Right renal cortex interstitium (tissue), 3 donors: Measurements from ENCODE around the gene CLINT1. TPM values are rescaled to one million over a fixed set of nuclear protein-coding genes. Genes with fewer than 3 reads are reported as not detected.
"Not testable (repeated sequence)": the region's sequence is repeated elsewhere in the genome, so short reads cannot be mapped to it uniquely, and the experiment has no call there.

ENCODE experiments used
- DNase-seq, 3 donors: peaks; one replicate each; pipeline ENCODE4 v3.0.0-alpha.2; 2013; ENCODE audit warnings: low read depth in 3 of 3, low spot score in 2 of 3
- polyA plus RNA-seq, 3 donors: library from polyadenylated mRNA; unstranded; fragments of 120-200 nt; gene quantifications; one replicate each; pipeline ENCODE4 v1.2.1, GENCODE V29; 2013; ENCODE audit not compliant: insufficient read length in 3 of 3

Gene CLINT1
- polyA plus RNA-seq, 3 donors = 132 to 144 (median 141) TPM

DNA sequence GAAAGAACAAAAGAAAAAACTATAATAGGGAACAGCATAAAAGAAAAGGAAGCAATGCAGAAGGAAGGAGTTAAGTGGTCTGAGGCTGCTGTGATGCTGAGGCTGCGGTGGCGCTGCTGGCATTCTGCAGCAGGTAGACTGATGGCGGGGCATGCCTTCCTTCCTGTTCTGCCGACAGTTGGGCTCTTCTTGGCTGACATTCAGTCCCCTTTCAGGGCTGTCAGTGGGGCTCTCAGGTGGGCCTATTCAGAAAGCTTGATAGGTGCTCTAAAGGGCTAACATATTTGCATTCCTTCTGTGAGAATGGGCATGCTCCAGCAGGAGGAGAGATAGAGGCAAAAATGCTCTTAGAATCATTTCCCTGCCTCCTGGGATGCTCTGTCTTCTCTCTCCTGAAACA, 5.1 kb upstream of the CLINT1 start:
- no peak for DNase-seq

DNA sequence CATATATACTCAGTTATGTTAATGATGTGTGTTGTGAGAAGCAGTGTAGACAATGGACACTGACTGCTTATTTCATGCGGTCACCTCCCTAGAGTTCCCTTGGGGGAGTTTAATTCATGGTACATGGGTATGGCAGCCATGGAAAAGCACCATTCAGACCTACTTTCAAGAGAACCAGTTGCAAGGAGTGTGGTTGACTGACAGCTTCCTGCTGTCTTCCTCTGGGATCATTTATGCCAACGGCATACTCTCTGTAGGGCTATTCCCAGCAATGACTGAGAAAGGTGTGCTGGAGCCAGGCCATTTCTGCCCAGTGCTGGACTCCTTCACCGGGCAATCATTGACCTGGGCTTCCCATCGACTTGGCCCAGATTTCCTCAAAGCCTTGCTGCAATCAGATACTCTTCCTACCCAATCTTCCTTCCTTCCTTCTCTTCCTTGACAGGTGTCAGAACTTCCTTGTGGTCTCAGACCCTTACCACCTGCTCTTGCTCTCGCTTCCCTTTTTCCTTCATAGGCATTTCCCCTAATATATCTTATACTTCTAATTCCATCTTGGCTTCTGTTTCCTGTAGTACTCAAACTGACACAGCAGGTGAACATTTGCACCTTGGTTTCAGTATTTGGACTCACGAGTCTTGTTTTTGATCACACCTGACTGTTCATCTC, 3.4 kb upstream of the CLINT1 start:
- no peak for DNase-seq

DNA sequence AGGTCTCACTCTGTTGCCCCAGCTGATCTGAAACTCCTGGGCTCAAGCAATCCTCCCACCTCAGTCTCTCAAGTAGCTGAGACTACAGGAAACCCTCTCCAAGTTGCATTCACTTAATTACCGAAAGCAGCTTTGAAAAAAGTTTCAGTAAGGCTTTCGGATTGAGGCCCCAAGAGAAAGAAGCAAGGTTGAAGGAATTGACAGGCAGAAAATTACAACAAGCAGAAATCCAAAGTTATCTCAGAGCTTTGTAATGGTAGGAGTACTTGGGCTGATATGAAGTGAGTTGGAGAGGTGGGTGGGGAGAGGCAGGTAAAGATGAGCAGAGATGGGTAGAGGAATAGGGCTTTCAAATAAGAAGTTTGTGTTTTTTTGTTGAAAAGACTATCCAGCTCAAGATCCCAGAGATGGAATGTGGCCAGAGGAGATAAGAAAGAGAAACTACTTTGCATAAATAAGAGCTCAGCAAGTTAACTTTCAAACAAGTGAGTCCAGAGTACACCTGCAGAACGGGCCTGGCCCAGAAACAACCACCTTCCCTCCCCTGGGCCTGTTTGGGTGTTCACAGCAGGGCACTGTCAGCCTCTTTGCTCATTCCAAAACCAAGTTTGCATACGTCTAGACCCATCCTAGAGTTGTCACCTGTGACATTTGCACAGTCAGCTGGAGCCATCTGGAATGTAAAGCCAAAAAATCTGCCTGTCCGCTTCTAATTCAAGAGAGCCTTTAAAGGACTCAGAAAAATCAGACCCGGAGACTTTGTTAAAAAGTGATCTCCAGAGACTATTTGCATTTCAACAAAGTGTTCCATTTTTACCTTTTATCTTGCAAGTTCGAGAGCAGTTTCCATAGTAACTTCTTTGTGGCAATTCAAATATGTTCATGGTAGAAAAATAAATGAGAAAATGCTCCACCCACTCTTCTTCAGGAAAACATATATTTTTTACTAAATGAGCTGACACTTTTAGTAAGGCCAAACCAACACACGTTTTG, 2.2 kb upstream of the CLINT1 start:
- no peak for DNase-seq

DNA sequence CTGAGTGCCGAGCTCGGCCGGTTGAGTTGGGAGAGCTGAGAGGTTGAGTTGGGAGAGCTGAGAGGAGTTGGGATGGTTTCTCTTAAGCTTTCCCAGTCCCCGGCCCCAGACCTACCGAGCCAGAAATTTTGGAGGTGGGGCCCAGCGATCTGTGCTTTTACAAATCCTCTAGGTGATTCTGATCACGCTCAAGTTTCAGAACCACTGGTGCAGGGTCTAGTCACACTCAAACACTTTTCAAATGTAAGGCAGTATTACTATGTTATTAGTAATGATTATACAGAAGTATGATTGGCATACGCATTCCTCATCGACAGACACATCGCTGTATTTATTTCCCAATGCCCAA, 256 bp upstream of the CLINT1 start:
- DNase-seq = no peak

DNA sequence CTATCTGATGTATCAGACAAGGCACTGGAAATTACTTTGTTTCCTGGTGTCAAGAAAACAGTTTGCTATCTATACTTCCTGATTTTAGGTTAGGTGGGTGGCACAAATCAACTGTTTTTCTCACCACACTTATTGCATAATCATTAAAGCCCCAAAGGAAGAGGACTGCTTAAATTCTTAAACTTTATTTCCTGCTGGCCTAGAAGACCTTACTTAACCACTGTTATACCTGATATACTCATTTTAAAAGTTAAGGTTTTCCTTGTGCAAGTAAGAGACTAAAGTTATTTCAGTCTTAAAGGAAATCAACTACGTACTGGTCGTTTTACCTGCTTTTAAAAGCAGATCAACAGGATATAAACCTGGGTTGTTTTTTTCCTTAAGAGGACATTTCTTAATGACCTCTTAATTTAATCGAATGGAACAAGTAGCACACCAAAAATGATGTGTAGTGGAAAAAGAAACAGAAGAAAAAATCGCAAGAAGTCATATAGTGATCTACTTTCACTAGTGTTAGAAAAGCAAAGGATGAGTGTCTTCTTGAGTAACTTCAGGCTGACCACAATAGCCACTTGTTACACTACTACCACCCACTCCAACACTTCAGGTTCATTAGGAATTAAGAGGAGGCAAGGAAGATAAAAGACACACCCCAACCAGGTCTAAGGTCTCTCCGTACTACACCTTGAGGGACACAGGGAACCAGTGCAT, 974 bp downstream of the CLINT1 start:
- no peak for DNase-seq

DNA sequence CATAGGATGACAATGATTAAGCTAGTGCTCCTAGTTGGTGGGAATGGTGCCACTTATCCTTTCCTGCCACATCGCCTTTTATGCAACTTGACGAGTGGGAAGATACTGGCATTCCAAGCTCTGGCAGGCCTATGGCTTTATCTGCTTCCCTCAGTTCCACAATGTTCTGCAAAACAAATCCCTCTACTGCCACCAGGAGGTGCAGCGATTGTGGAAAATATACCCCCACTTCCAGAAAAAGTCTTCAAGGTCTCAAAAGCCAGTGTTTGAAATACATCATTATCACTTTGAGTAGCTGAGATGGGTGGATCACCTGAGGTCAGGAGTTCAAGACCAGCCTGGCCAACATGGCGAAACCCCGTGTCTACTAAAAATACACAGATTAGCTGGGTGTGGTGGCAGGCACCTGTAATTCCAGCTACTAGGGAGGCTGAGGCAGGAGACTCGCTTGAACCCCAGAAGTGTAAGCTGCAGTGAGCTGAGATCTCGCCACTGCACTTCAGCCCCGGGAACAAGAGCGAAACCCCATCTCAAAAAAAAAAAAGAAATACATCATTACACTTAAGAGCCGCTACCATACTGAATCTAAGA, 3.4 kb downstream of the CLINT1 start:
- DNase-seq = no peak

DNA sequence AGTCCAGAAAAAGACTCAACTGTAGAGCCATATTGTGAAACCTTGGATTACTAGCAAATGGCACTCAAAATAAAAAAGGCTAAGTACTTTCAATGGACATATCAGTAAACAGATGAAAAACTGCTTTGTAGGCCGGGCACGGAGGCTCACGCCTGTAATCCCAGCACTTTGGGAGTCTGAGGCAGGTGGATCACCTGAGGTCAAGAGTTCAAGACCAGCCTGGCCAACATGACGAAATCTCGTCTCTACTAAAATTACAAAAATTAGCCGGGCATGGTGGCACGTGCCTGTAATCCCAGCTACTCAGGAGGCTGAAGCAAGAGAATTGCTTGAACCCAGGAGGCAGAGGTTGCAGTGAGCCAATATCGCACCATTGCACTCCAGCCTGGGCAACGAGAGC, 5.6 kb downstream of the CLINT1 start:
- DNase-seq = not testable (repeated sequence)

DNA sequence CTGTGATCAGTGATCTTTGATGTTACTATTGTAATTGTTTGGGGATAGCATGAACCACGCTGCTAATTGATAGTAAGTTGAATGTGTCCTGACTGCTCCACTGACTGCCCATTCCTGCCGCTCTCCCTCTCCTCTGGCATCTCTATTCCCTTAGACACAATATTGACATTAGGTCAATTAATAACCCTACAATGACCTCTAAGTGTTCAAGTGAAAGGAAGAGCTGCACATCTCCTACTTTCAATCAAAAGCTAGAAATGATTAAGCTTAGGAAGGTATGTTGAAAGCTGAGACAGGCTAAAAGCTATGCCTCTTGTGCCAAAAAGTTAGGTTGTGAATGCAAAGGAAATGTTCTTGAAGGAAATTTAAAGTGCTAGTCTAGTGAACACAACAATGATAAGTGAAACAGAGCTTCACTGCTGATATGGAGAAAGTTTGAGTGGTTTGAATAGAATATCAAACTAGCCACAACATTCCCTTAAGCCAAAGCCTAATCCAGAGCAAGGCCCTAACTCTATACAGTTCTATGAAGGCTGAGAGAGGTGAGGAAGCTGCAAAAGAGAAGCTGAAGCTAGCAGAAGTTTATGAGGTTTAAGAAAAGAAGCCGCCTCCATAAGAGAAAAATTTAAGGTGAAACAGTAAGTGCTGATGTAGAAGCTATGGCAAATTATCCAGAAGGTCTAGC, 12.9 kb downstream of the CLINT1 start:
- DNase-seq = no peak

DNA sequence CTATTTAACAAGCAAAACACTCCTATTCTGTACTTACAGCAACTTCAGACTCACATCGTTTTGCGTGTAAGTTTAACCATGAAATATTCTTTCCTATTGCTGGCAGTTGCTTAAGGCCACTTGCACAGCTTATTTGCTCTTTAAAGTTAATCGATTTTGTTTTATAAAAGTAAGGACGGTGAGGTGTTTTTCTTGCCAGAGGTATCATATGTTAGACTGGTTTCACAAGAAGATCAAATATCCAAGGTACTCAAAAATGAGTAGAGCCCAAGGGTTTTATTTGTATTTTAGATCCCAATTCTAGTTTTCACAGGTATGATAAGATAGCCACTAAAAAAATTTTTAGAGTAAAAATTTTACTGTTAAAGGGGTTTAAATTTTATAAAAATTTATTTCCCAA, 16.2 kb downstream of the CLINT1 start:
- DNase-seq = no peak

DNA sequence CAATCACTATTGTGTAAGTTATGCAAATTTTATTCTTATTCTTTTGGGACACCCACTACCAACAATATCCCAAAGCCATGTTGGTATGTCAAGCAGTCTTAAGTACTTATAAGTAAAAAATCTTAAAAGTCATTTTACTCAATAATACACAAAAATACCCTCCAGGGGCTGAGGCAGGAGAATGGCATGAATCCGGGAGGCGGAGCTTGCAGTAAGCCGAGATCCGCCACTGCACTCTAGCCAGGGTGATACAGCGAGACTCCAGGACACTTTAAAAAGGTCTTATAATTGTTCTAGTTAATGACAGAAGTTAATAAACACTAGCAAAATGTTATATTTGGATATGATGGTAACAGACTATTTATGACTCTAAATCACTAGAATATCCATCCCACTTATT, 16.8 kb downstream of the CLINT1 start:
- no peak for DNase-seq

DNA sequence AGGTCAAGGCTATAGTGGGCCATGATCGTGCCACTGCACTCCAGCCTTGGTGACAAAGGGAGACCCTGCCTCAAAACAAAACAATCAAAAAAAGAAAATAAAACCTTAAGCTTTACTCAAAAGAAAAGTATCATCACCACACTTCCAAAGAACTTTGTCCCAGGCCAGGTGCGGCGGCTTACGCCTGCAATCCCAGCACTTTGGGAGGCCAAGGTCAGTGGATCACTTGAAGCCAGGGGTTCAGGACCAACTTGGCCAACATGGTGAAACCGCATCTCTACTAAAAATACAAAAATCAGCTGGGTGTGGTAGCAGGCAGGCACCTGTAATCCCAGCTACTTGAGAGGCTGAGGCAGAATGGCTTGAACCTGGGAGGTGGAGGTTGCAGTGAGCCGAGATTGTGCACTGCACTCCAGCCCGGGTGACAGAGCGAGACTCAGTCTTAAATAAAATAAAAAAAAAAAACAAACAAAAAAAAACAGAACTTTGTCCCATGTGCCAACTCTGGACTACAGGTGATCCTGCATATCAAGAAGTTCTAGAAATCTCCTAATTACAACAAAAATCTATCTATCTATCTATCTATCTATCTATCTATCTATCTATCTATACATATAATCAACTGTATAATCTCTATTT, 19.7 kb downstream of the CLINT1 start:
- DNase-seq = no peak

DNA sequence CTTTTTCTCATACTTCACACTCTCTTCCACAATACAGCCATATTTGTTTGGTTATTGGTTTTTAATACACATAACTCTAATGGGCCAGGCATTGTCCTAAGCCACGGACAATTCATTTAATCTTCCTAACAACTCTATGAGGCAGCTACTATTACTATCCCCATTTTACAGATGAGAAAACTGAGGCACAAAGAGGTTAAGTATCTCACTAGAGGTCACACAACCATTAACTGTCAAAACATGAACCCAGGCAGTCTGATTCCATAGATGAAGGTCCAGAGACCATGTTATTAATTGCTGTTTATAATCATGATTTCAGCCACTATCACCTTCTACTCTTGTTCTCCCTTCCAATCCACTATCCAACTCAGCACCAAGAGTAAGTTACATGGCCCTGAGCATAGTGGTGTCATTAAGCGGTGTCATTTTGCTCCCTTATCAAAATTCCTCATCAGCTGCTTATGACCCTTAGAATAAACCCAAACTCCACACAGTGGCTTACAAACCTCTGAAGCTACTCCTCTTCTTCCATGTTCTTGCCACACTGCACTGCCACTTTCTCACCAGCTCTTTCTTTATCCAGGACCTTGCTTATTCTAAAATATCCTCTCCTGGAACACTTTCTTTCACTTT, 22.7 kb downstream of the CLINT1 start:
- DNase-seq = no peak

DNA sequence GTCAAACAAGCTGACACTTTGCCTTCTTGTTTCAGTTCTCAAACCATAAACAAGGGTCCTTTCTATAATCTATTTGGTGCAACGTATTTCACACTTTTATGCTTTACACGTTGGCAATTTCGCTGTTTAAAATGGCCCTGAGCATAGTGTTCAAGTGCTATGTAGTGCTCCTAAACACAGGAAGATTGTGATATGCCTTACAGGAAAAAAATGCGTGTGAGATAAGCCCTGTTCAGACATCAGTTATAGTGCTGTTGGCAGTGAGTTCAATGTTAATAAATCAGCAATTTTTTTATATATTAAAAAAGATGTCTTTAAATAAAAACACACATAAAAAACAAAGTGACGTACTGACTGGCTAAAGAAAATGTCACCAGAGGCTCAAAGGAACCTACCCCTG, 23.9 kb downstream of the CLINT1 start:
- no peak for DNase-seq

DNA sequence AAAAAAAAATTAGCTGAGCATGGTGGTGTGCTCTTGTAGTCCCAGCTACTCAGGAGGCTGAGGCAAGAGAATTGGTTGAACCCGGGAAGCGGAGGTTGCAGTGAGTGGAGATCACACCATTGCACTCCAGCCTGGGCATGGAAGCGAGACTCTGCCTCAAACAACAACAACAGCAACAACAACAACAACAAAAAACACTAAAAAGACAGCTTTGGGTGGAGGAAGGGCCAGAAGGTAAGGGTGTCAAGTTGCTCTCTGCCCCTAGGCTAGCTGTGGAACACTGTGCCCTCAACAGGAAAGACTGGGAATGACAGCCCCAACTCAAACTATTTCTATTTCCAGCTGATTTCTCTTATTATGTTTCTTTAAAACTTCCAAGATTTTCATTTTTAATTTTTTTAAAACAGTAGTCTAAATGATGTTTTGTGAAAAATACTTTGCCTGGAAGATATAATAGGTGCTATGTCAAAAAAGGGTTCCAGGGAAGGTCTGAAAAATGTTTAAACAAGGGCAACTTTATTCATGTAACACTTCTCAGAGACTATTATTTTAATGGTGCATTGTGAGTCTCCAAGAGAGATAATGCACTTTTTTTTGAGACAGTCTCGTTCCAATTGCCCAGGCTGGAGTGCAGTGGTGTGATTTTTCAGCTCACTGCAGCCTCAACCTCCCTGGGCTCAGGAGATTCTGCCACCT, 29.9 kb downstream of the CLINT1 start:
- DNase-seq = no peak

DNA sequence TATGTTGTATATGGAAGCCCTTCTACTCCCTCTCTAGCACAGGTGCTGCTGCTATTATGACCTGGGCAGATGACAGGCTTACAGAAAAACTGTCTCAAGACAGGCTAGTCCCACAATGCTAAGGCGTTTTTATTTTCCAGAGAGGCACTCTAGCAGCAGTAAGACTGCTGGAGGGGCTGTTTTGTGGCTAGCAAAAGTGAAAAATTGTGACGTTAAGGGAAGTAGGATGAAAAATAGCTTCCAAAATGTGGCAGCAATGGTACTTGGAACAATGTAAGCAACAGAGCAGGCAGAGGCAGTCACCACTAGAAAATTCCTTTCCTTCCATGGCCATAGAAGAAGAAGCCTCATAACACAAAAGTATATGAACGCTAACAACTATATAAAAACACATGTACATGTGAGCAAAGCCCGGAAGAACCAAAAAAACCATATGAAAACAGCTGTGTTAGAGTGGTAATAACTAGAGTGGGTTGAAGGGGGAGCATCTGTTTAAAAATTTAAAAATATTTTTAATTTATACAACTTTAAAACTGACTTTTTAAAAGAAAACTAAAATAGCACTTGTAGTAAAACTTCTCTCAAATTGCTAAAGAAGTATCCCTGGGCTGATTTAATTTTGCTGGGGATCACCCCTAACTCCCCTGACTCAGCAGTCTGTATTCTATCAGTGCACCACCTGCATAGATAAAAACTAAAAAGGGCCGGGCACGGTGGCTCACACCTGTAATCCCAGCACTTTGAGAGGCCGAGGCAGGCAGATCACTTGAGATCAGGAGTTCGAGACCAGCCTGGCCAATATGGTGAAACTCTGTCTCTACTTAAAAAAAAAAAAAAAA, 30.6 kb downstream of the CLINT1 start:
- no peak for DNase-seq

DNA sequence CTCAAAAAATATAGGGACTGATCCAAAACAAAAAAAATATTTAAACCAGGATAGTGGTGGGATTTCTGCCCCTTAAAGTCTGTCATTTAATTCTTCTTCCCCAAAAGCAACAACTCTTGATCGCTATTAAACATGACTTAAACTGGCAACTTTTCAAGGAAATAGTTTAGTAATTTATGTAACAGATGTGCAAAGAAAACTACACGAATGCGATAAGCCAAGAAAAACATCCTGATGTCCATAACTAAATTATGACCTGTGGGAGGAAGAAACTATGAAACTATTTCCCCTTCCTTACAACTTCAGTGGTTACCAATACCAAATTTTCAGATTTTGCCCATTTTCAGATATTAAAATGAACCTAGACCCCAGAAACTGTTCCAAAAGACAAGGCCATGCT, 31.5 kb downstream of the CLINT1 start:
- no peak for DNase-seq

DNA sequence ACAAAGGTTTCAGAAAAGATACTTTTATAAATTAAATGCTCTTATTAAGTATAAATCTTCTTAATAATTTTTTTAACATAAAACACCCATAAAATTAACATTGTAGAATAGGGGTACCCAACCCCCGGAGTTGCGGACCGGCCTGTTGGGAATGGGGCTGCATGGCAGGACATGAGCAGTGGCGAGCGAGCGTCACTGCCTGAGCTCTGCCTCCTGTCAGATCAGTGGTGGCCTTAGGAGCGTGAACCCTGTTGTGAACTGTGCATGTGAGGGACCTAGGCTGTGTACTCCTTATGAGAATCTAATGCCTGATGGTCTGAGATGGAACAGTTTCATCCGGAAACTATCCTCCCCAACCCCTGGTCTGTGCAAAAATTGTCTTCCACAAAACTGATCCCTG, 35.3 kb downstream of the CLINT1 start:
- no peak for DNase-seq
